ENCODE measurements around the gene ASB12.

ASB12 gene

DNA sequence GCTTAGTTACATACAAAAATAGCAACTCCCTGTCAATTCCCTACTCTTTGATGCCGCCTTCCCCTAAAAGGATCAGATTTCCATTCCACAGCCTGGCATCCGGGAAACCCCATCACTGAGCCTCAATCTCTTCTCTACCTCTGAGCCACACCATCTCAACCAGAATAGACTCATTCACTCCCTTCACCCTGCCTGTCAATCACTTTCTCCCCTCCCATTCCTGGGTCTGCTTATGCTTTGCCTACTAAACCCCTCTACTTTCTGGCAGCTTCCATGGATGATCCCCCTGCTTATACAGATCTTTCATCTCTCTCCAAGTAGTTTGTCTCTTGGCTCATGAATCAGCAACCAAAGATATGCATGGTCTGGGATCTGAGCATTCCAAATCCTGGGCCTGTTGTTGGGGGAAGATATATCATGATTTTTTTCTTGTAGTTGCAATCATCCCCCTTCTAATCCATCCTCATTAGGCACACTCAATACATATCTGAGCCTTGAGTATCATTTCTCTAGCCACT lies 27.5 kb downstream of the ASB12 start:
- H3K9ac ChIP-seq (ENCODE audit: low read length), result no peak overlapping the region
- peaks cover 14% of the 10 kb centered on the region for H3K27me3 ChIP-seq (ENCODE audit: control insufficient read depth, insufficient read depth, low read length)
- H3K9me3 ChIP-seq (ENCODE audit: control insufficient read depth, insufficient read depth, low read depth, low read length), result peaks cover 10% of the 10 kb centered on the region; the same call in 1 of the 2 replicates
- no peak overlapping the region for H3K27ac ChIP-seq (ENCODE audit: low read depth, low read length)
- no peak overlapping the region for H3K4me3 ChIP-seq (ENCODE audit: low read depth, low read length)
- peaks cover 30% of the 10 kb centered on the region for H3K4me1 ChIP-seq (ENCODE audit: control insufficient read depth, insufficient read depth, low read length)
- no peaks in the 10 kb centered on the region for H3K36me3 ChIP-seq (ENCODE audit: control insufficient read depth, insufficient read depth, low read length)

GRCh38 chrX:64198036-64198435 lies 32.4 kb downstream of the ASB12 start:
- Histone ChIP-seq H3K9ac (ENCODE audit: low read length) (no peak overlapping the region), H3K9me3 (ENCODE audit: control insufficient read depth, insufficient read depth, low read depth, low read length) (peaks cover 7% of the 10 kb centered on the region; the same call in 1 of the 2 replicates), H3K27ac (ENCODE audit: low read depth, low read length) (no peak overlapping the region), H3K4me1 (ENCODE audit: control insufficient read depth, insufficient read depth, low read length) (peaks cover 39% of the 10 kb centered on the region), H3K36me3 (ENCODE audit: control insufficient read depth, insufficient read depth, low read length) (no peaks in the 10 kb centered on the region), H3K4me3 (ENCODE audit: low read depth, low read length) (no peak overlapping the region), H3K27me3 (ENCODE audit: control insufficient read depth, insufficient read depth, low read length) (no peaks in the 10 kb centered on the region)

DNA sequence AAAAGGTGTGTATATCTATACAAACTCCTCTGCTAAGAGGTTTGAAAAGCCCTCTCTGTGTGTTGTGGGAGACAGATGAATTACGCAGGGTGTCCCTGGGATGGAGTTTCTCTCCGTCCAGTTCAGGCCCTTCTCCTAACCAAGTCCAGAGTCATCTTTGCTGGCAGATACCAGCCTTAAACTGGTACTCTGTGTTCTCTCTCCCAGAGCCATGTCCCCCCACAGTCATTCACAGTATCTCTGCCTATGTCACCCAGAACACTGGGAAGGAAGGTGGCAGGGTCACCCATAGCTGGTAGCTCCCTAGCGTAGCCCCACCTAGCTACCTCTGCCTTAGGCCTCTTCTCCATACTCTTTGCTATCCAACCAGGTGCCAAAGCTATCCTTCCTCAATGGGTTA lies 33.8 kb downstream of the ASB12 start:
- Histone ChIP-seq H3K4me1 (ENCODE audit: control insufficient read depth, insufficient read depth, low read length) (peaks cover 39% of the 10 kb centered on the region), H3K27me3 (ENCODE audit: control insufficient read depth, insufficient read depth, low read length) (no peaks in the 10 kb centered on the region), H3K9me3 (ENCODE audit: control insufficient read depth, insufficient read depth, low read depth, low read length) (peaks cover 17% of the 10 kb centered on the region; the same call in 1 of the 2 replicates), H3K9ac (ENCODE audit: low read length) (no peak overlapping the region), H3K4me3 (ENCODE audit: low read depth, low read length) (no peak overlapping the region), H3K27ac (ENCODE audit: low read depth, low read length) (no peak overlapping the region), H3K36me3 (ENCODE audit: control insufficient read depth, insufficient read depth, low read length) (peaks cover 6% of the 10 kb centered on the region)

GRCh38 chrX:64195862-64196261 lies 34.5 kb downstream of the ASB12 start:
- Histone ChIP-seq H3K27ac (ENCODE audit: low read depth, low read length) (no peak overlapping the region), H3K4me1 (ENCODE audit: control insufficient read depth, insufficient read depth, low read length) (peaks cover 39% of the 10 kb centered on the region), H3K9ac (ENCODE audit: low read length) (no peak overlapping the region), H3K4me3 (ENCODE audit: low read depth, low read length) (no peak overlapping the region), H3K27me3 (ENCODE audit: control insufficient read depth, insufficient read depth, low read length) (no peaks in the 10 kb centered on the region), H3K9me3 (ENCODE audit: control insufficient read depth, insufficient read depth, low read depth, low read length) (peaks cover 22% of the 10 kb centered on the region; the same call in 1 of the 2 replicates), H3K36me3 (ENCODE audit: control insufficient read depth, insufficient read depth, low read length) (peaks cover 13% of the 10 kb centered on the region)

- Histone ChIP-seq H3K36me3 (ENCODE audit: control insufficient read depth, insufficient read depth, low read length) (peaks cover 24% of the 10 kb centered on the region), H3K27me3 (ENCODE audit: control insufficient read depth, insufficient read depth, low read length) (no peaks in the 10 kb centered on the region), H3K27ac (ENCODE audit: low read depth, low read length) (no peak overlapping the region), H3K4me3 (ENCODE audit: low read depth, low read length) (no peak overlapping the region), H3K9ac (ENCODE audit: low read length) (no peak overlapping the region), H3K9me3 (ENCODE audit: control insufficient read depth, insufficient read depth, low read depth, low read length) (peaks cover 27% of the 10 kb centered on the region; the same call in 1 of the 2 replicates), H3K4me1 (ENCODE audit: control insufficient read depth, insufficient read depth, low read length) (peaks cover 21% of the 10 kb centered on the region)
These were observed 37.7 kb downstream of the ASB12 start for GRCh38 chrX:64192673-64193072.

DNA sequence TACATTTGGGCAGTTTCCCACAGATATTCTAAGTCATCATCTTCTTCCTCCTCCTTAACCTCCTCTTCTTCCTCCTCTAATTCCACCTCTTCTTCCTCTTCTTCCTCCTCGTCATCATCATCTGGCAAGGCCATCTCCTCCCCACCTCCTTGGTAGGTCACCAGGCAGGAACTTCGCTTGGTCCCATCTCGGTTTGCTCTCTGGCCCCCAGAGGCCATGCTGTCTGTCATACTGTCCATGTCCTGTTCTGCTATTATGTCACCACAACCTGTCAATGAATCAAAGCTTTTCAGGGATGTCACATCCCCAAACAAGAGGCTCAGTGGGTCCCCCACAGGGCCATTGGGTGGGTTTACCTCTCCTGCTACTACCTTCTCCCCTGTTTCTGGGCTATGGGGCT lies 38.4 kb downstream of the ASB12 start:
- Histone ChIP-seq H3K4me3 (ENCODE audit: low read depth, low read length) (no peak overlapping the region), H3K27me3 (ENCODE audit: control insufficient read depth, insufficient read depth, low read length) (no peaks in the 10 kb centered on the region), H3K36me3 (ENCODE audit: control insufficient read depth, insufficient read depth, low read length) (peaks cover 26% of the 10 kb centered on the region), H3K9ac (ENCODE audit: low read length) (no peak overlapping the region), H3K27ac (ENCODE audit: low read depth, low read length) (no peak overlapping the region), H3K9me3 (ENCODE audit: control insufficient read depth, insufficient read depth, low read depth, low read length) (peaks cover 31% of the 10 kb centered on the region; the same call in 1 of the 2 replicates), H3K4me1 (ENCODE audit: control insufficient read depth, insufficient read depth, low read length) (peaks cover 20% of the 10 kb centered on the region)

DNA sequence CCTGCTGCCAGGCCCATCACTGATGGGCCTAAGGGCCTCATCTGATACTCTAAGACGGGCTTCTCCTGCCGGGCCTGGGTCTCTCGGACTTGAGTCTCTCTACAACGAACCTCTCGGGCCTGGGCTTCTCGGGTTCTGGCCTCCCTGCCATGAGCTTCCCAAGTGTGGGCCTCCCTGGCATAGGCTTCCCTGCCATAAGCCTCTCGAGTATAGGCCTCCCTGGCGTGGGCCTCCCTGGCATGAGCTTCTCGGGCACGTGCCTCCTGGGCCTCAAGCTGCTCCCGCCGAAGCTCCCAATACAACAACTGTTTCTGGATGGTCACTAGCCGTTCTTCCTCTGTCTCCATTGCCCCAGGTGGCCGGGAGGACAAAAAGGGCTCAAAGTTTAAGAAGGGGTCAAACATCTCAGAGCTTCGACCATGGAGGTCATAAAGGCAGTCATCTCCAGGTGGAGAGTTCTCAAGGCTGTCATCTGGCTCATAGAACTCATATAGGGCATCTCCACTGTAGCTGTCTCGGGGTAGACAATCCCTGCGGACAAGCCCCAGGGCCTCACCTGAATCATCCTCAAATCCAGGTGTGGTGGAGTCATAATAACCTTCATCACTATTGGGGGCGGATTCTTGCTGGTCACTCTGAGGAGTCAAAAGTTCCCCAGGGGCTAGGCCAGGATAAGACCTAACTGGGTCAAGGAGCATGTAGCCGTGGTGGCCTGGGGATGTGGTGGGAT lies 39.0 kb downstream of the ASB12 start:
- H3K27me3 ChIP-seq (ENCODE audit: control insufficient read depth, insufficient read depth, low read length), result no peaks in the 10 kb centered on the region
- H3K4me3 ChIP-seq (ENCODE audit: low read depth, low read length), result no peak overlapping the region
- no peak overlapping the region for H3K9ac ChIP-seq (ENCODE audit: low read length)
- peaks cover 26% of the 10 kb centered on the region for H3K36me3 ChIP-seq (ENCODE audit: control insufficient read depth, insufficient read depth, low read length)
- no peak overlapping the region for H3K27ac ChIP-seq (ENCODE audit: low read depth, low read length)
- peaks cover 37% of the 10 kb centered on the region; the same call in 1 of the 2 replicates for H3K9me3 ChIP-seq (ENCODE audit: control insufficient read depth, insufficient read depth, low read depth, low read length)
- peaks cover 15% of the 10 kb centered on the region for H3K4me1 ChIP-seq (ENCODE audit: control insufficient read depth, insufficient read depth, low read length)

DNA sequence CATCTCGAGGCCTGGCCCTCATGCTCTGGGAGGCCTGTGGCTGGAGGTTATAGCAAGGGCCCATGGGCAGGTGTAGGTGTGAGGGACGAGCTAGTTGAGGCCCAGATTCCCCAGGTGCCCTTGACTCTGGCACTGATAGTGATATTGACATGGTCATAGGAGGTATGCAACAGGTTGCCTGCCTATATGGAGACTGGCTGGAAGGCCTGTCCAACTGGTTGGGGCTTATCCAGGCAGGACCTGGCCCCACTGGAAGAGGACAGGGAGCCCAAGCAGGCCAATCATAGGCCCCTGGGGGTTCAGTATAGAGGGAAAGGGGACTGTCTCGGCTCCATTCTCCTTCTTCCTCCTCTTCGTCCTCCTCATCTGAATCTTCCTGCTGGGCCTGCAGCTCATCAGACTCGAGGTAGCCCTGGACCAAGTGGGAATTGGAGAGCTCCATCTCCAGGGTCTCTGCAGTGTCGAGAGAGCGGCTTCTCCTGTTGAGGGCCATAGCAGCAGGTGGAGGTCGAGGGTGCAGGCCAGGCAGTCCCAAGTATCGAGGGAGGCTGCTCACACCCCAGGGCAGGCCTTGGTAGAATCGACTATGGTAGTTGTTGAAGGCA lies 40.2 kb downstream of the ASB12 start:
- peaks cover 26% of the 10 kb centered on the region for H3K36me3 ChIP-seq (ENCODE audit: control insufficient read depth, insufficient read depth, low read length)
- H3K9me3 ChIP-seq (ENCODE audit: control insufficient read depth, insufficient read depth, low read depth, low read length), result peaks cover 38% of the 10 kb centered on the region; the same call in 1 of the 2 replicates
- no peak overlapping the region for H3K27ac ChIP-seq (ENCODE audit: low read depth, low read length)
- H3K4me1 ChIP-seq (ENCODE audit: control insufficient read depth, insufficient read depth, low read length), result peaks cover 3% of the 10 kb centered on the region; the same call in 1 of the 2 replicates
- H3K9ac ChIP-seq (ENCODE audit: low read length), result no peak overlapping the region
- H3K27me3 ChIP-seq (ENCODE audit: control insufficient read depth, insufficient read depth, low read length), result no peaks in the 10 kb centered on the region
- no peak overlapping the region for H3K4me3 ChIP-seq (ENCODE audit: low read depth, low read length)

DNA sequence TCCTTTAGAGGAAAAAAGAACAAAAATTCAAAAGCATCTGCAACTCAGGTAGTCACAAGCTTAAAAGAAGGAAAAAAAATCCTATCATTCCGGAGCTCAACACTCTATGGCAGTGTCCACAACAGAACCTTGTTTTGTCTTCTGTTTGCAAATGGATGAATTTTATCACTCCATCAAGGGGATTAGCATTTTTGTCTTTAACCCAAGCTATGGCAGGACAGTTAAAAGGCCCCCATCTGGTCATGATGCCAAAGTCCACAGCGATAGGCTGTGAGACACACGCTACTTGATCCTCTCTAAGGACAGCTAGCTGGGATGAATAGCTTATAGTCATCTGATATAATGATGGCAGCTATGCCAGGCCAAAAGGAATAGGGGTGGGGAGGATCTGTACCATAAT lies 41.5 kb downstream of the ASB12 start:
- peaks cover 41% of the 10 kb centered on the region; the same call in 1 of the 2 replicates for H3K9me3 ChIP-seq (ENCODE audit: control insufficient read depth, insufficient read depth, low read depth, low read length)
- H3K27me3 ChIP-seq (ENCODE audit: control insufficient read depth, insufficient read depth, low read length), result no peaks in the 10 kb centered on the region
- H3K4me3 ChIP-seq (ENCODE audit: low read depth, low read length), result no peak overlapping the region
- no peaks in the 10 kb centered on the region for H3K4me1 ChIP-seq (ENCODE audit: control insufficient read depth, insufficient read depth, low read length)
- H3K36me3 ChIP-seq (ENCODE audit: control insufficient read depth, insufficient read depth, low read length), result peaks cover 26% of the 10 kb centered on the region
- H3K27ac ChIP-seq (ENCODE audit: low read depth, low read length), result no peak overlapping the region
- no peak overlapping the region for H3K9ac ChIP-seq (ENCODE audit: low read length)

GRCh38 chrX:64187762-64188150 lies 42.7 kb downstream of the ASB12 start:
- H3K4me1 ChIP-seq (ENCODE audit: control insufficient read depth, insufficient read depth, low read length), result no peaks in the 10 kb centered on the region
- peaks cover 41% of the 10 kb centered on the region; the same call in 1 of the 2 replicates for H3K9me3 ChIP-seq (ENCODE audit: control insufficient read depth, insufficient read depth, low read depth, low read length)
- no peaks in the 10 kb centered on the region for H3K27me3 ChIP-seq (ENCODE audit: control insufficient read depth, insufficient read depth, low read length)
- no peak overlapping the region for H3K4me3 ChIP-seq (ENCODE audit: low read depth, low read length)
- H3K36me3 ChIP-seq (ENCODE audit: control insufficient read depth, insufficient read depth, low read length), result peaks cover 26% of the 10 kb centered on the region
- no peak overlapping the region for H3K27ac ChIP-seq (ENCODE audit: low read depth, low read length)
- H3K9ac ChIP-seq (ENCODE audit: low read length), result no peak overlapping the region
